ENCODE results near the gene SSC5D. TPM values are rescaled to one million over a fixed set of nuclear protein-coding genes. Genes with fewer than 3 reads are reported as not detected.
A peak's percentile ranks its signal among the peaks of the same experiment; 100 is the strongest.

Gene SSC5D
- total RNA-seq, 1 donor from 2014 or later: 34.5 TPM

- Mint-ChIP-seq H3K4me3 (ENCODE audit: unreplicated experiment) (peak within 1 kb of the TSS; percentile 68), H3K9me3 (ENCODE audit: low read depth) (no peaks in the 10 kb centered on the region), H3K27ac (ENCODE audit: unreplicated experiment) (peak within 1 kb of the TSS; percentile 91), H3K36me3 (ENCODE audit: low read depth) (no peaks in the 10 kb centered on the region), H3K4me1 (ENCODE audit: low read depth) (peaks cover 28% of the 10 kb centered on the region), H3K27me3 (ENCODE audit: low read depth) (no peaks in the 10 kb centered on the region)
- no peak for TF ChIP-seq CTCF (IDR thresholded peaks at IDR 0.05)
- DNase-seq (ENCODE audit: low spot score): no peak
Measured at GRCh38 chr19:55484593-55485438, 3.4 kb upstream of the SSC5D start, which contains the start of gene NAT14. Gene NAT14, plus strand, starts transcription at chr19:55485188. Its CDS starts 521 bp downstream, at chr19:55485709.

- DNase-seq (ENCODE audit: low spot score): no peak
- H3K36me3 Mint-ChIP-seq (ENCODE audit: low read depth): no peaks in the 10 kb centered on the region
- no peaks in the 10 kb centered on the region for H3K27me3 Mint-ChIP-seq (ENCODE audit: low read depth)
- peak overlapping the region; percentile 91 for H3K27ac Mint-ChIP-seq (ENCODE audit: unreplicated experiment)
- peak overlapping the region; percentile 68 for H3K4me3 Mint-ChIP-seq (ENCODE audit: unreplicated experiment)
- no peak for TF ChIP-seq CTCF (IDR thresholded peaks at IDR 0.05)
- H3K9me3 Mint-ChIP-seq (ENCODE audit: low read depth): no peaks in the 10 kb centered on the region
- H3K4me1 Mint-ChIP-seq (ENCODE audit: low read depth): peaks cover 28% of the 10 kb centered on the region
Measured at GRCh38 chr19:55485439-55486011, 2.7 kb upstream of the SSC5D start.

- H3K27ac Mint-ChIP-seq (ENCODE audit: unreplicated experiment): peak overlapping the region; percentile 99
- no peaks in the 10 kb centered on the region for H3K36me3 Mint-ChIP-seq (ENCODE audit: low read depth)
- peaks cover 28% of the 10 kb centered on the region for H3K4me1 Mint-ChIP-seq (ENCODE audit: low read depth)
- DNase-seq (ENCODE audit: low spot score): no peak
- TF ChIP-seq CTCF (IDR thresholded peaks at IDR 0.05): peak; percentile 42
- no peaks in the 10 kb centered on the region for H3K9me3 Mint-ChIP-seq (ENCODE audit: low read depth)
- no peaks in the 10 kb centered on the region for H3K27me3 Mint-ChIP-seq (ENCODE audit: low read depth)
- peak overlapping the region; percentile 68 for H3K4me3 Mint-ChIP-seq (ENCODE audit: unreplicated experiment)
Measured at GRCh38 chr19:55486043-55486970, 1.9 kb upstream of the SSC5D start.

GRCh38 chr19:55486971-55487923 lies 989 bp upstream of the SSC5D start:
- TF ChIP-seq CTCF (IDR thresholded peaks at IDR 0.05): no peak
- Mint-ChIP-seq H3K27ac (ENCODE audit: unreplicated experiment) (peak overlapping the region; percentile 99), H3K4me3 (ENCODE audit: unreplicated experiment) (peak overlapping the region; percentile 64), H3K9me3 (ENCODE audit: low read depth) (no peaks in the 10 kb centered on the region), H3K4me1 (ENCODE audit: low read depth) (peaks cover 31% of the 10 kb centered on the region), H3K27me3 (ENCODE audit: low read depth) (no peaks in the 10 kb centered on the region), H3K36me3 (ENCODE audit: low read depth) (peaks cover 1% of the 10 kb centered on the region)
- no peak for DNase-seq (ENCODE audit: low spot score)

Data from chondrocyte (in vitro differentiated cells).